ENCODE measurements around the gene DHX8. TPM values are rescaled to one million over a fixed set of nuclear protein-coding genes. Genes with fewer than 3 reads are reported as not detected.

DHX8 gene
- total RNA-seq, 1 donor from 2014 or later, result 71.9 TPM

DNA sequence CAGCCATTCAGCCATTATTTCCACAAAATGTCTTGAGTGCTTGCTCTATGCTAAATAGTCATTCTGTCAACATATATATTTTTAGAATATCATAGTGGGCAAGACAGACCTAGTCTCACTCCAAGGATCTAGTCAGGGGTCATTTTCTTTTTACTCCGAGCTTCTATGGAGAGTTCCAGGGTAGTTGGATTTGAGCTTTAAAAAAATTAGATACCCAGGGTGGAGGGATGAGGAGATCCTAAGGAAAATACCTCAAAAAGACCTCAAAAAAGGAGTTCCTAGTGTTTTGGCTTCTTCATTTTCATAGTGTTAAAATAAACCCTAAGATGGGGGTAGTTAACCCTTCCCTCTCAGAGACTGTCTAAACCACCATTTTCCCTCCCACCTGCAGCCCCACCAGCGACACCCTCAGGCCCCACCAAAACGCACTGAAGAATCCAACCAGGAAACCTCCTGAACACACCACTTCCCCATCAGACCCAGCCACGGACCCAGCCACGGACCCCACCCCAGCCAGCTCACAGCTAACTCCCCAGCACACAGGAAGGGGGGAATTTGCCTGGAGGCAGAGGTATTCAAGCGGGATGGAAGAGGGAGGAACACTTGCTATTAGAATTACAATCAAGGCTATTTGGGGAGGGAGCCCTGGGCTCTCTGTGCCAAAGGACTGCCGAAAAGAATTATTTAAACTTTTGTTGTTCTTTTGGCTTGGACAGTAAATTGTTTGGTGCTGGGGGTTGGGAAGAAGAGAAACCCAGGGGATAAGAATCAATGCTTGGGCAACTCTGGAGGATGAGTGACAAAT, 60.2 kb downstream of the DHX8 start:
- Mint-ChIP-seq H3K27ac (ENCODE audit: unreplicated experiment) (no peak overlapping the region), H3K36me3 (ENCODE audit: unreplicated experiment) (no peaks in the 10 kb centered on the region), H3K4me3 (ENCODE audit: unreplicated experiment) (peak overlapping the region; percentile 66), H3K4me1 (ENCODE audit: low read depth, unreplicated experiment) (peaks cover 12% of the 10 kb centered on the region), H3K27me3 (ENCODE audit: unreplicated experiment) (peaks cover 29% of the 10 kb centered on the region), H3K9me3 (ENCODE audit: unreplicated experiment) (peaks cover 7% of the 10 kb centered on the region)
- no peak for DNase-seq
- TF ChIP-seq, protein P1, sequence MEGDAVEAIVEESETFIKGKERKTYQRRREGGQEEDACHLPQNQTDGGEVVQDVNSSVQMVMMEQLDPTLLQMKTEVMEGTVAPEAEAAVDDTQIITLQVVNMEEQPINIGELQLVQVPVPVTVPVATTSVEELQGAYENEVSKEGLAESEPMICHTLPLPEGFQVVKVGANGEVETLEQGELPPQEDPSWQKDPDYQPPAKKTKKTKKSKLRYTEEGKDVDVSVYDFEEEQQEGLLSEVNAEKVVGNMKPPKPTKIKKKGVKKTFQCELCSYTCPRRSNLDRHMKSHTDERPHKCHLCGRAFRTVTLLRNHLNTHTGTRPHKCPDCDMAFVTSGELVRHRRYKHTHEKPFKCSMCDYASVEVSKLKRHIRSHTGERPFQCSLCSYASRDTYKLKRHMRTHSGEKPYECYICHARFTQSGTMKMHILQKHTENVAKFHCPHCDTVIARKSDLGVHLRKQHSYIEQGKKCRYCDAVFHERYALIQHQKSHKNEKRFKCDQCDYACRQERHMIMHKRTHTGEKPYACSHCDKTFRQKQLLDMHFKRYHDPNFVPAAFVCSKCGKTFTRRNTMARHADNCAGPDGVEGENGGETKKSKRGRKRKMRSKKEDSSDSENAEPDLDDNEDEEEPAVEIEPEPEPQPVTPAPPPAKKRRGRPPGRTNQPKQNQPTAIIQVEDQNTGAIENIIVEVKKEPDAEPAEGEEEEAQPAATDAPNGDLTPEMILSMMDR (IDR thresholded peaks at IDR 0.05; ENCODE audit: partially characterized antibody, unreplicated experiment), result no peak

- Mint-ChIP-seq H3K4me1 (ENCODE audit: low read depth, unreplicated experiment) (peaks cover 12% of the 10 kb centered on the region), H3K27ac (ENCODE audit: unreplicated experiment) (no peak overlapping the region), H3K27me3 (ENCODE audit: unreplicated experiment) (peaks cover 29% of the 10 kb centered on the region), H3K4me3 (ENCODE audit: unreplicated experiment) (peak overlapping the region; percentile 81), H3K9me3 (ENCODE audit: unreplicated experiment) (peaks cover 7% of the 10 kb centered on the region), H3K36me3 (ENCODE audit: unreplicated experiment) (no peaks in the 10 kb centered on the region)
- no peak for DNase-seq
- TF ChIP-seq, protein P1 (IDR thresholded peaks at IDR 0.05; ENCODE audit: partially characterized antibody, unreplicated experiment), result no peak
Observed at GRCh38 chr17:43545383-43545632, 61.5 kb downstream of the DHX8 start.

DNA sequence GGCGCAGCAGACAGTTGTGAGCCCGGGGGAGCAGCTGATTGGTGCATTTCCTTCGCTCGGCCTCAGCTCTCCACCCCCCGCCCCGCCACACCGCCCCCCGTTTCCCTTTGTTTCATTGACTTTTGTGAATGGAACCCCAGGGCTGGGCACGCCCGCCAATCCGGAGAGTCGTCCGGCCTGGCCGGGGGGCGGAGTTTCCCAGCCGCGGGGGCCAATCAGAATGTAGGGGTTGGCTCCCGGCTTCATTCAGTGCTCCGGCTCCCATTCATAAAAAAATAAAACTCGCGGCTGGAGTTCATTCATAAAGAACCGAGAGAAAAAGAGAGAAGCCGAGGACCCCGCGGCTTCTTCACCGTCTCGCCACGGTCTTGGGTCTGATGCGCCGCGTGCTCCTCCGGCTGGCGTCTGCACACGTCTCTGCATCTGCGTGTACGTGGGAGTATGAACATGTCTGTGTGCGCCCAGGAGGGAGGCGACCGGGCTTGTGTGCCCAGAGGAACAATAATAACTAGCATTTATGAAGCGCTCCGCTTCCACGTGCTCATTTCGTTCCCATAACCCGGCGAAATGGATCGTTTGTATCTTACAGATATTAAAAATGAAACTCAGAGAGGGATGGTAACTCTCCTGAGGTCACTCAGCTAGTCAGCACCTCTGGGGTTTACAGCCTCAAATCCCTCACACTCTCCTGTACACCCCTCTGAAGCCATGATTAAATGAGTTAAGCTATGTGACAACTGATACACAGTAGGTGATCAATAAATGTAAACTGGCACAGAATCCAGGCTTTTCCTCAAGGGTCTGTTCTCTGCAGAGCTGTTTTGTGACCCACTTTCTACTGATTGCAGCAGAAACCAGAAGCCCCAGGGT, 62.8 kb downstream of the DHX8 start, which contains the start of gene ETV4:
Gene ETV4 (minus strand): TSS at position 22 of the 870 bp plus-strand sequence. CDS start 723 bp downstream, outside the sequence.
- H3K27ac Mint-ChIP-seq (ENCODE audit: unreplicated experiment), result no peak within 1 kb of the TSS
- peaks cover 7% of the 10 kb centered on the region for H3K9me3 Mint-ChIP-seq (ENCODE audit: unreplicated experiment)
- no peaks in the 10 kb centered on the region for H3K36me3 Mint-ChIP-seq (ENCODE audit: unreplicated experiment)
- H3K4me3 Mint-ChIP-seq (ENCODE audit: unreplicated experiment), result peak within 1 kb of the TSS; percentile 81
- TF ChIP-seq, protein P1 (IDR thresholded peaks at IDR 0.05; ENCODE audit: partially characterized antibody, unreplicated experiment), result no peak
- DNase-seq, result peak; percentile 94
- H3K4me1 Mint-ChIP-seq (ENCODE audit: low read depth, unreplicated experiment), result peaks cover 7% of the 10 kb centered on the region
- H3K27me3 Mint-ChIP-seq (ENCODE audit: unreplicated experiment), result peaks cover 32% of the 10 kb centered on the region

- DNase-seq, result no peak
- H3K27ac Mint-ChIP-seq (ENCODE audit: unreplicated experiment), result no peak overlapping the region
Observed at GRCh38 chr17:43547189-43547550, 63.4 kb downstream of the DHX8 start.

More at GRCh38 chr17:43547189-43547550, 63.4 kb downstream of the DHX8 start:
- H3K4me3 Mint-ChIP-seq (ENCODE audit: unreplicated experiment), result peak overlapping the region; percentile 64
- H3K27me3 Mint-ChIP-seq (ENCODE audit: unreplicated experiment), result peaks cover 31% of the 10 kb centered on the region
- no peaks in the 10 kb centered on the region for H3K36me3 Mint-ChIP-seq (ENCODE audit: unreplicated experiment)
- H3K4me1 Mint-ChIP-seq (ENCODE audit: low read depth, unreplicated experiment), result peaks cover 7% of the 10 kb centered on the region
- H3K9me3 Mint-ChIP-seq (ENCODE audit: unreplicated experiment), result peaks cover 7% of the 10 kb centered on the region
- TF ChIP-seq, protein P1 (IDR thresholded peaks at IDR 0.05; ENCODE audit: partially characterized antibody, unreplicated experiment), result no peak
